ENCODE results near the gene ETDA. TPM values are rescaled to one million over a fixed set of nuclear protein-coding genes. Genes with fewer than 3 reads are reported as not detected.
"Not testable (repeated sequence)": the region's sequence is repeated elsewhere in the genome, so short reads cannot be mapped to it uniquely, and the experiment has no call there.

The ETDA gene
- total and polyA plus RNA-seq, 2 experiments from 2014 or later = not detected

DNA sequence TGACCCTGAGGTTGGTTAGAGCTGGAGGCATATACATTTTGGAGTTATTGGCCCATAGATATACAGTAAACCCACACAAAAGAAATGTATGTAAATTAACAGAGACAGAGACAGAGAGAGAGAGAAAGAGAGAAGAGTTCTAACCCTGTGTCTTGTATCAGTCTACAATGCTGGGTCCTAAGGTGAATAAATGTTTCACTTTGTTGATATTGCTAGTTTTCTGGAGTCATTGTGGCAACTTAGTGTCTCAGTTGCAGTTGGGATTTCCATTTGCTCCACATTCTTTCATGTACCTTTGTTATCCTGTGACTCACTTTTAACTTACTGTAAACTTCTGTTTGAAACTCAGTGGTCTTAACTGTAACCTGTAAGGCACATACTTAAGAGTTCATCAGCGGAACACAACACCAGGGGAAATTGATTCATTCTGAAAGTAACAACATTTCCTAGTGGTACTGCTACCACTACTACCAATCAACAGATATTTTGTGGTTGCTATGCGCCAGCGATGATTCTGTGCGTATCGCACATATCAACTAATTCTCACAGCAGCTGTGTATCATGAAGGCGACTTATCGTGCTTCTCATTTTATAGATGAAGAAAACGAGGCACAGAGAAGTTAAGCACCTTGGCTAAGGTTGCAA lies 38.5 kb upstream of the ETDA start (continued):
- TF ChIP-seq, protein P1, sequence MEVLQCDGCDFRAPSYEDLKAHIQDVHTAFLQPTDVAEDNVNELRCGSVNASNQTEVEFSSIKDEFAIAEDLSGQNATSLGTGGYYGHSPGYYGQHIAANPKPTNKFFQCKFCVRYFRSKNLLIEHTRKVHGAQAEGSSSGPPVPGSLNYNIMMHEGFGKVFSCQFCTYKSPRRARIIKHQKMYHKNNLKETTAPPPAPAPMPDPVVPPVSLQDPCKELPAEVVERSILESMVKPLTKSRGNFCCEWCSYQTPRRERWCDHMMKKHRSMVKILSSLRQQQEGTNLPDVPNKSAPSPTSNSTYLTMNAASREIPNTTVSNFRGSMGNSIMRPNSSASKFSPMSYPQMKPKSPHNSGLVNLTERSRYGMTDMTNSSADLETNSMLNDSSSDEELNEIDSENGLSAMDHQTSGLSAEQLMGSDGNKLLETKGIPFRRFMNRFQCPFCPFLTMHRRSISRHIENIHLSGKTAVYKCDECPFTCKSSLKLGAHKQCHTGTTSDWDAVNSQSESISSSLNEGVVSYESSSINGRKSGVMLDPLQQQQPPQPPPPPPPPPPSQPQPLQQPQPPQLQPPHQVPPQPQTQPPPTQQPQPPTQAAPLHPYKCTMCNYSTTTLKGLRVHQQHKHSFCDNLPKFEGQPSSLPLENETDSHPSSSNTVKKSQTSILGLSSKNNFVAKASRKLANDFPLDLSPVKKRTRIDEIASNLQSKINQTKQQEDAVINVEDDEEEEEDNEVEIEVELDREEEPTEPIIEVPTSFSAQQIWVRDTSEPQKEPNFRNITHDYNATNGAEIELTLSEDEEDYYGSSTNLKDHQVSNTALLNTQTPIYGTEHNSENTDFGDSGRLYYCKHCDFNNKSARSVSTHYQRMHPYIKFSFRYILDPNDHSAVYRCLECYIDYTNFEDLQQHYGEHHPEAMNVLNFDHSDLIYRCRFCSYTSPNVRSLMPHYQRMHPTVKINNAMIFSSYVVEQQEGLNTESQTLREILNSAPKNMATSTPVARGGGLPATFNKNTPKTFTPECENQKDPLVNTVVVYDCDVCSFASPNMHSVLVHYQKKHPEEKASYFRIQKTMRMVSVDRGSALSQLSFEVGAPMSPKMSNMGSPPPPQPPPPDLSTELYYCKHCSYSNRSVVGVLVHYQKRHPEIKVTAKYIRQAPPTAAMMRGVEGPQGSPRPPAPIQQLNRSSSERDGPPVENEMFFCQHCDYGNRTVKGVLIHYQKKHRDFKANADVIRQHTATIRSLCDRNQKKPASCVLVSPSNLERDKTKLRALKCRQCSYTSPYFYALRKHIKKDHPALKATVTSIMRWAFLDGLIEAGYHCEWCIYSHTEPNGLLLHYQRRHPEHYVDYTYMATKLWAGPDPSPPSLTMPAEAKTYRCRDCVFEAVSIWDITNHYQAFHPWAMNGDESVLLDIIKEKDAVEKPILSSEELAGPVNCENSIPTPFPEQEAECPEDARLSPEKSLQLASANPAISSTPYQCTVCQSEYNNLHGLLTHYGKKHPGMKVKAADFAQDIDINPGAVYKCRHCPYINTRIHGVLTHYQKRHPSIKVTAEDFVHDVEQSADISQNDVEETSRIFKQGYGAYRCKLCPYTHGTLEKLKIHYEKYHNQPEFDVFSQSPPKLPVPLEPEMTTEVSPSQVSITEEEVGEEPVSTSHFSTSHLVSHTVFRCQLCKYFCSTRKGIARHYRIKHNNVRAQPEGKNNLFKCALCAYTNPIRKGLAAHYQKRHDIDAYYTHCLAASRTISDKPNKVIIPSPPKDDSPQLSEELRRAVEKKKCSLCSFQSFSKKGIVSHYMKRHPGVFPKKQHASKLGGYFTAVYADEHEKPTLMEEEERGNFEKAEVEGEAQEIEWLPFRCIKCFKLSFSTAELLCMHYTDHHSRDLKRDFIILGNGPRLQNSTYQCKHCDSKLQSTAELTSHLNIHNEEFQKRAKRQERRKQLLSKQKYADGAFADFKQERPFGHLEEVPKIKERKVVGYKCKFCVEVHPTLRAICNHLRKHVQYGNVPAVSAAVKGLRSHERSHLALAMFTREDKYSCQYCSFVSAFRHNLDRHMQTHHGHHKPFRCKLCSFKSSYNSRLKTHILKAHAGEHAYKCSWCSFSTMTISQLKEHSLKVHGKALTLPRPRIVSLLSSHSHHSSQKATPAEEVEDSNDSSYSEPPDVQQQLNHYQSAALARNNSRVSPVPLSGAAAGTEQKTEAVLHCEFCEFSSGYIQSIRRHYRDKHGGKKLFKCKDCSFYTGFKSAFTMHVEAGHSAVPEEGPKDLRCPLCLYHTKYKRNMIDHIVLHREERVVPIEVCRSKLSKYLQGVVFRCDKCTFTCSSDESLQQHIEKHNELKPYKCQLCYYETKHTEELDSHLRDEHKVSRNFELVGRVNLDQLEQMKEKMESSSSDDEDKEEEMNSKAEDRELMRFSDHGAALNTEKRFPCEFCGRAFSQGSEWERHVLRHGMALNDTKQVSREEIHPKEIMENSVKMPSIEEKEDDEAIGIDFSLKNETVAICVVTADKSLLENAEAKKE (CRISPR knock-in tag; IDR thresholded peaks at IDR 0.05) = no peak
- TF ChIP-seq, protein P2, sequence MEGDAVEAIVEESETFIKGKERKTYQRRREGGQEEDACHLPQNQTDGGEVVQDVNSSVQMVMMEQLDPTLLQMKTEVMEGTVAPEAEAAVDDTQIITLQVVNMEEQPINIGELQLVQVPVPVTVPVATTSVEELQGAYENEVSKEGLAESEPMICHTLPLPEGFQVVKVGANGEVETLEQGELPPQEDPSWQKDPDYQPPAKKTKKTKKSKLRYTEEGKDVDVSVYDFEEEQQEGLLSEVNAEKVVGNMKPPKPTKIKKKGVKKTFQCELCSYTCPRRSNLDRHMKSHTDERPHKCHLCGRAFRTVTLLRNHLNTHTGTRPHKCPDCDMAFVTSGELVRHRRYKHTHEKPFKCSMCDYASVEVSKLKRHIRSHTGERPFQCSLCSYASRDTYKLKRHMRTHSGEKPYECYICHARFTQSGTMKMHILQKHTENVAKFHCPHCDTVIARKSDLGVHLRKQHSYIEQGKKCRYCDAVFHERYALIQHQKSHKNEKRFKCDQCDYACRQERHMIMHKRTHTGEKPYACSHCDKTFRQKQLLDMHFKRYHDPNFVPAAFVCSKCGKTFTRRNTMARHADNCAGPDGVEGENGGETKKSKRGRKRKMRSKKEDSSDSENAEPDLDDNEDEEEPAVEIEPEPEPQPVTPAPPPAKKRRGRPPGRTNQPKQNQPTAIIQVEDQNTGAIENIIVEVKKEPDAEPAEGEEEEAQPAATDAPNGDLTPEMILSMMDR (conservative IDR thresholded peaks at IDR 0.05; ENCODE audit: low read depth in 2 of 2) = no peak
- no peak for TF ChIP-seq NANOG (IDR thresholded peaks at IDR 0.05; ENCODE audit: borderline replicate concordance)

DNA sequence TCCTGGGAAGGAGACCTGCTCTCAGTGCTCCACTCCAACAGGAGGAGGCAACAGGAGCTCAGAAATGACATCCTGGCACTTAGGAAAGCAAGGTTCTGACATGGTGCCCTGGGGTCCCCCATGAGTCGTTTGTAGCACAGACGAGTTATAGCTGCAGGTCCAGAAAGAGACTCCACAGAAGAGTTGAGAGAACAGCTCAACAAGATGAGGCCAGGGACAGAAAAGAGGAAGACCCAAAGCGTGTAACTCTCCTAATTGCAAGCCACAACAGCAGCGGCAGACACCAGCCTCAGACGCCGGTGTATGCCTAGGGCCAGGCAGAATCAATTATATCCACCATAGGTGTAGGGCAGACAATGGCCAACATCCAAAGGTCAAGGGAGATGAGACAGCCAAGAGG lies 5.9 kb upstream of the ETDA start:
- not testable (repeated sequence) for H3F3A ChIP-seq (replicated peaks; ENCODE audit: low read depth); H3K27ac ChIP-seq (ENCODE audit: low read depth); H3K36me3 ChIP-seq (ENCODE audit: insufficient read depth); H3K4me3 Mint-ChIP-seq; H2AFZ ChIP-seq; H3K27me3 ChIP-seq (ENCODE audit: insufficient read depth); H3K27me3 Mint-ChIP-seq (ENCODE audit: insufficient read depth, low read depth, poor library complexity); H3K27ac Mint-ChIP-seq; H3K79me2 ChIP-seq (replicated peaks; ENCODE audit: insufficient read depth); DNase-seq (ENCODE audit: low spot score); H3K9me3 Mint-ChIP-seq; H3K4me3 ChIP-seq; H3K4me2 ChIP-seq; H4K20me1 ChIP-seq (replicated peaks; ENCODE audit: insufficient read depth); H3K36me3 Mint-ChIP-seq (ENCODE audit: low read depth); ATAC-seq; H3K9me2 ChIP-seq (ENCODE audit: insufficient read depth); H3K4me1 ChIP-seq (ENCODE audit: insufficient read depth); H3K4me1 Mint-ChIP-seq

DNA sequence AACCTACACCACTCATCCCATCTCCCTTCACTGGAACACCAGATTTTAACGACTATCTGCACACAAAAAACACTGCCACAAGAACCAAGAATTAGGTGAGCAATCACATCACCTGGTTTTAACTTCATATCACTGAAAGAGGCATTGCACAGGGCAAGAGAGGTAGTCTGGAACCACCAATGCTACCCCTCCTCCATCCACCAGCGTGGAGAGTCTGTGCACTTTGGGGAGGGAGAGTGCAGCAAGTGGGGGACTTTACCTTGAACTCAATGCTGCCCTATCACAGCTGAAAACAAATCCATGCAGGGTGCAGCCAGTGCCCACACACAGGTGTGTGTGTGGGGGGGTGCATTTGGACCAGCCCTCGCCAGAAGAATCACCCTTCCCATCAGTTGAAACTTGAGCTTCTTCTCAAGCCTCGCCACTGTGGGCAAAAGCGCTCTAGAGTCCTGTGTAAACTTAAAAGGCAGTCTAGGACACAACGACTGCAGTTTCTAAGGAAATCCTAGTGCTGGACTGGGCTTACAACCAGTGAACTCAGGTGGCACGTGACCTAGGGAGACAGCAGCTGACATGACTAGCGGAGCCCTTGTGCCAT lies 4.3 kb downstream of the ETDA start:
- H3K27me3 Mint-ChIP-seq (ENCODE audit: insufficient read depth, low read depth, poor library complexity); H3K79me2 ChIP-seq (replicated peaks; ENCODE audit: insufficient read depth); DNase-seq (ENCODE audit: low spot score); H3K36me3 ChIP-seq (ENCODE audit: insufficient read depth); H3K4me1 ChIP-seq (ENCODE audit: insufficient read depth); H3K9me2 ChIP-seq (ENCODE audit: insufficient read depth); H3K4me2 ChIP-seq; H3K27me3 ChIP-seq (ENCODE audit: insufficient read depth); ATAC-seq; H4K20me1 ChIP-seq (replicated peaks; ENCODE audit: insufficient read depth); H3K9me3 Mint-ChIP-seq; H3K4me1 Mint-ChIP-seq; H3K4me3 Mint-ChIP-seq; H2AFZ ChIP-seq; H3K27ac Mint-ChIP-seq; H3K36me3 Mint-ChIP-seq (ENCODE audit: low read depth); H3K27ac ChIP-seq (ENCODE audit: low read depth); H3K4me3 ChIP-seq; H3F3A ChIP-seq (replicated peaks; ENCODE audit: low read depth): not testable (repeated sequence)

Data from GM23338 (cell line).